Endodermal cell (in vitro differentiated cells): Measurements from ENCODE around the gene HSD17B12. TPM values are rescaled to one million over a fixed set of nuclear protein-coding genes. Genes with fewer than 3 reads are reported as not detected.

Experiments
- DNase-seq: peaks from one replicate; pipeline ENCODE4 v3.0.0-alpha.2; 2017
- H3K27ac ChIP-seq: 2 replicates; pipeline ENCODE4 v1.5.1; 2013; ENCODE audit warnings: mild to moderate bottlenecking, low read depth, low read length, moderate library complexity
- H3K27me3 ChIP-seq: 2 replicates; pipeline ENCODE4 v1.6.1; 2013; ENCODE audit warnings: mild to moderate bottlenecking, low read length, moderate library complexity; ENCODE audit not compliant: insufficient read depth, control insufficient read depth, poor library complexity, severe bottlenecking
- H3K36me3 ChIP-seq: 2 replicates; pipeline ENCODE4 v1.7.0; 2013; ENCODE audit warnings: mild to moderate bottlenecking, low read length, moderate library complexity; ENCODE audit not compliant: control insufficient read depth, insufficient read depth
- H3K4me1 ChIP-seq: one replicate; pipeline ENCODE4 v1.7.0; 2013; ENCODE audit warnings: low read length; ENCODE audit not compliant: control insufficient read depth, insufficient read depth
- H3K4me3 ChIP-seq: 2 replicates; pipeline ENCODE4 v1.5.1; 2013; ENCODE audit warnings: mild to moderate bottlenecking, low read length, moderate library complexity
- H3K9ac ChIP-seq: 2 replicates; pipeline ENCODE4 v1.6.1; 2013; ENCODE audit warnings: mild to moderate bottlenecking, low read length, moderate library complexity; ENCODE audit not compliant: poor library complexity, severe bottlenecking; ENCODE audit errors: extremely low read depth
- H3K9me3 ChIP-seq: 2 replicates; pipeline ENCODE4 v1.6.1; 2013; ENCODE audit warnings: mild to moderate bottlenecking, low read length, moderate library complexity; ENCODE audit not compliant: control insufficient read depth
- H3K27ac Mint-ChIP-seq: 2 replicates; pipeline ENCODE4 v1.8.0; 2020; ENCODE audit warnings: mixed read lengths
- H3K27me3 Mint-ChIP-seq: 2 replicates; pipeline ENCODE4 v1.8.0; 2021; ENCODE audit warnings: mild to moderate bottlenecking, mixed read lengths; ENCODE audit not compliant: insufficient read depth
- H3K36me3 Mint-ChIP-seq: 2 replicates; pipeline ENCODE4 v1.8.0; 2020; ENCODE audit warnings: low read depth, mixed read lengths
- H3K4me1 Mint-ChIP-seq: 2 replicates; pipeline ENCODE4 v1.8.0; 2020; ENCODE audit warnings: mixed read lengths
- H3K4me3 Mint-ChIP-seq: 2 replicates; pipeline ENCODE4 v1.8.0; 2020; ENCODE audit warnings: mild to moderate bottlenecking, moderate library complexity, mixed read lengths
- H3K9me3 Mint-ChIP-seq: 2 replicates; pipeline ENCODE4 v1.8.0; 2020; ENCODE audit warnings: mild to moderate bottlenecking, mixed read lengths
- CTCF ChIP-seq: fragments of 200-600 bp; sonication (generic); conservative IDR thresholded peaks from 2 replicates; pipeline ENCODE4 v1.5.0; 2021; ENCODE audit warnings: antibody characterized with exemption, mild to moderate bottlenecking
- WGBS, 2 experiments: methylation state at CpG; one replicate each; pipeline versions ENCODE4 v1.1.5 to v1.1.7; 2013; ENCODE audit warnings: missing lambda C conversion rate in 2 of 2, mixed read lengths in 1 of 2; ENCODE audit not compliant: insufficient coverage in 1 of 2, insufficient read length in 1 of 2; 5-methylcytosine and 5-hydroxymethylcytosine counted together
- total RNA-seq, 2 donors: library from RNA; stranded (reverse); fragmentation: NEBNext Ultra II Directional in 1 of 2; extraction: Animal tissue kit (Norgen Biotek cat#: 25700) in 1 of 2; gene quantifications; 2 replicates in 1 of 2; 3 replicates in 1 of 2; pipeline ENCODE4 v1.2.1, GENCODE V29; 2021

Gene HSD17B12
- total RNA-seq, 2 donors from 2014 or later = 109 to 138 TPM

GRCh38 chr11:43747130-43747802 lies 66.7 kb downstream of the HSD17B12 start:
- no peaks in the 10 kb centered on the region for H3K4me1 ChIP-seq
- H3K27me3 ChIP-seq = no peaks in the 10 kb centered on the region
- H3K27ac ChIP-seq = no peak overlapping the region
- no peak for DNase-seq
- H3K36me3 Mint-ChIP-seq = peaks cover 16% of the 10 kb centered on the region
- no peak for TF ChIP-seq CTCF
- H3K27ac Mint-ChIP-seq = no peak overlapping the region
- no peak overlapping the region for H3K9ac ChIP-seq
- 92 to 99% methylated on average over 6 to 7 of the region's 7 CpGs for WGBS, 2 experiments
- no peak overlapping the region for H3K4me3 ChIP-seq
- H3K4me1 Mint-ChIP-seq = peaks cover 13% of the 10 kb centered on the region
- H3K27me3 Mint-ChIP-seq = no peaks in the 10 kb centered on the region
- H3K36me3 ChIP-seq = peaks cover 37% of the 10 kb centered on the region
- peaks cover 3% of the 10 kb centered on the region for H3K9me3 Mint-ChIP-seq
- no peak overlapping the region for H3K4me3 Mint-ChIP-seq
- H3K9me3 ChIP-seq = no peaks in the 10 kb centered on the region

- no peaks in the 10 kb centered on the region for H3K9me3 ChIP-seq
- peaks cover 38% of the 10 kb centered on the region for H3K36me3 ChIP-seq
- peaks cover 3% of the 10 kb centered on the region for H3K9me3 Mint-ChIP-seq
- no peaks in the 10 kb centered on the region for H3K4me1 ChIP-seq
- no peak for TF ChIP-seq CTCF
- H3K27ac Mint-ChIP-seq = no peak overlapping the region
- no peaks in the 10 kb centered on the region for H3K27me3 ChIP-seq
- 96 to 100% methylated on average over 1 to 2 of the region's 2 CpGs for WGBS, 2 experiments
- no peak for DNase-seq
- H3K4me3 Mint-ChIP-seq = no peak overlapping the region
- H3K27ac ChIP-seq = no peak overlapping the region
- H3K4me3 ChIP-seq = no peak overlapping the region
- no peak overlapping the region for H3K9ac ChIP-seq
- peaks cover 12% of the 10 kb centered on the region for H3K4me1 Mint-ChIP-seq
- H3K36me3 Mint-ChIP-seq = peaks cover 16% of the 10 kb centered on the region
- no peaks in the 10 kb centered on the region for H3K27me3 Mint-ChIP-seq
Measured at GRCh38 chr11:43748095-43748494, 67.6 kb downstream of the HSD17B12 start.

DNA sequence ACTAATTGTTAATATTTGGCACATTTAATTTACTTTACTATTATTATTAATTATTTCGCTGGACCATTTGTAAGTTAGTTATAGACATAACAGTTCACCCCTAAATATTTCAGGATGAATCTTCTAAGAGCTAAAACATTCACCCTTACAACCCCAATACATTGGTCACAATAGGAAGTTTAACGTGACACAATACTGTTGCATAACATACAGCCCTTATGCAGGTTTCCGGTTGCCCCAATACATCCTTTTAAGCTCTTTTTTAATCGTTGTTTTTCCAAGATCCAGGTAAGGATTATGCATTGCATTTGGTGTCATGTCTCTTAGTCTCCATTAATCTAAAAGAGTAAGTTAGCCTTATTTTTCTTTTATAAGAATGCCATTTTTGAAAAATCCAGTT lies 71.2 kb downstream of the HSD17B12 start:
- Histone ChIP-seq H3K27me3 (no peaks in the 10 kb centered on the region), H3K4me1 (no peaks in the 10 kb centered on the region), H3K36me3 (peaks cover 46% of the 10 kb centered on the region), H3K9me3 (no peaks in the 10 kb centered on the region), H3K9ac (no peak overlapping the region), H3K4me3 (no peak overlapping the region), H3K27ac (no peak overlapping the region)
- TF ChIP-seq CTCF = no peak
- WGBS, 2 experiments = 87 to 97% methylated on average over 3 of the region's 4 CpGs
- H3K4me1 Mint-ChIP-seq = peaks cover 6% of the 10 kb centered on the region
- peaks cover 37% of the 10 kb centered on the region for H3K36me3 Mint-ChIP-seq
- DNase-seq = no peak
- H3K9me3 Mint-ChIP-seq = peaks cover 3% of the 10 kb centered on the region
- no peak overlapping the region for H3K4me3 Mint-ChIP-seq
- no peaks in the 10 kb centered on the region for H3K27me3 Mint-ChIP-seq
- no peak overlapping the region for H3K27ac Mint-ChIP-seq
